ENCODE results near the gene POLR1E. TPM values are rescaled to one million over a fixed set of nuclear protein-coding genes. Genes with fewer than 3 reads are reported as not detected.
A peak's percentile ranks its signal among the peaks of the same experiment; 100 is the strongest.
"Not testable (repeated sequence)": the region's sequence is repeated elsewhere in the genome, so short reads cannot be mapped to it uniquely, and the experiment has no call there.

Gene POLR1E
- total and polyA plus RNA-seq, 5 experiments from 2014 or later = 13.3 to 38.2 (median 21.2) TPM

- ATAC-seq (peak; percentile 22 to 61), DNase-seq (peak in 1 of 10 donors; percentile 5)
- peaks cover 2 to 13% (median 5%) of the 10 kb centered on the region in 4 donors for H3K4me1 Mint-ChIP-seq
- peaks cover 0 to 39% (median 0%) of the 10 kb centered on the region in 3 donors for H3K36me3 Mint-ChIP-seq
- peak overlapping the region in 4 of 10 donors; percentile 33 to 68 (median 34) for H3K27ac Mint-ChIP-seq
- no peaks in the 10 kb centered on the region for H3K27me3 Mint-ChIP-seq
- H3K9me3 Mint-ChIP-seq = no peaks in the 10 kb centered on the region
- POLR2A ChIA-PET = interaction anchor here (1.0 kb wide), 1 partner anchor 22 kb away, joined by 3 read pairs; no protein-coding TSS in a partner anchor
- no peak overlapping the region for H3K4me3 Mint-ChIP-seq
Measured at GRCh38 chr9:37508834-37509206, 23.1 kb downstream of the POLR1E start.

DNA sequence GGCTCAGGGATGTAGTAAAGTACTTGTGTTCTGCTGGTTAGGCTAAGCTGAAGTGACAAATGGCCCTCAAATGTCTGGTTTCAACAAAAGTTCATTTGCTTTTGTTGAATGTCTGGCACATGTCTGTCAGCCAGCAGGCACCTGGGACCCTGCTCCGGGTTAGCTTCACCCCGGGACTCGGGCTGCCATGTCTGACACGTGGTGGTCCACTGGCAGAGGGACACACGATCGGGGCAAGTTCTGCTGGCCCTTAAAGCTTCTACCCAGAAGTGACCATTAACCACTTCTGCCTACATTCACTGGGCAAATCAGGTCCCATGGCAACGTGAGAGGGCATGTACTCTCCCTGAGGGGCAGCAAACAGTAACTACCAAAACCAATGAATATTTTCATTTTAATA, 23.8 kb downstream of the POLR1E start:
- no peaks in the 10 kb centered on the region for H3K9me3 Mint-ChIP-seq
- H3K27me3 Mint-ChIP-seq = no peaks in the 10 kb centered on the region
- no peak for DNase-seq
- H3K4me1 Mint-ChIP-seq = peaks cover 0 to 9% (median 3%) of the 10 kb centered on the region in 4 donors
- no peak for ATAC-seq
- H3K4me3 Mint-ChIP-seq = no peak overlapping the region
- H3K36me3 Mint-ChIP-seq = peaks cover 0 to 32% (median 0%) of the 10 kb centered on the region in 3 donors
- peak overlapping the region in 2 of 10 donors; percentile 34 to 74 for H3K27ac Mint-ChIP-seq
- POLR2A ChIA-PET = interaction anchor here (1.0 kb wide), 1 partner anchor 21 kb away, joined by 3 read pairs; no protein-coding TSS in a partner anchor

- POLR2A ChIA-PET, H3K27me3 Mint-ChIP-seq, H3K9me3 Mint-ChIP-seq, H3K4me3 Mint-ChIP-seq, ATAC-seq, DNase-seq, H3K27ac Mint-ChIP-seq: not testable (repeated sequence)
- Mint-ChIP-seq H3K36me3 (peaks cover 0 to 28% (median 0%) of the 10 kb centered on the region in 3 donors), H3K4me1 (peaks cover 0 to 10% (median 3%) of the 10 kb centered on the region in 4 donors)
Measured at GRCh38 chr9:37510053-37510452, 24.3 kb downstream of the POLR1E start.

DNA sequence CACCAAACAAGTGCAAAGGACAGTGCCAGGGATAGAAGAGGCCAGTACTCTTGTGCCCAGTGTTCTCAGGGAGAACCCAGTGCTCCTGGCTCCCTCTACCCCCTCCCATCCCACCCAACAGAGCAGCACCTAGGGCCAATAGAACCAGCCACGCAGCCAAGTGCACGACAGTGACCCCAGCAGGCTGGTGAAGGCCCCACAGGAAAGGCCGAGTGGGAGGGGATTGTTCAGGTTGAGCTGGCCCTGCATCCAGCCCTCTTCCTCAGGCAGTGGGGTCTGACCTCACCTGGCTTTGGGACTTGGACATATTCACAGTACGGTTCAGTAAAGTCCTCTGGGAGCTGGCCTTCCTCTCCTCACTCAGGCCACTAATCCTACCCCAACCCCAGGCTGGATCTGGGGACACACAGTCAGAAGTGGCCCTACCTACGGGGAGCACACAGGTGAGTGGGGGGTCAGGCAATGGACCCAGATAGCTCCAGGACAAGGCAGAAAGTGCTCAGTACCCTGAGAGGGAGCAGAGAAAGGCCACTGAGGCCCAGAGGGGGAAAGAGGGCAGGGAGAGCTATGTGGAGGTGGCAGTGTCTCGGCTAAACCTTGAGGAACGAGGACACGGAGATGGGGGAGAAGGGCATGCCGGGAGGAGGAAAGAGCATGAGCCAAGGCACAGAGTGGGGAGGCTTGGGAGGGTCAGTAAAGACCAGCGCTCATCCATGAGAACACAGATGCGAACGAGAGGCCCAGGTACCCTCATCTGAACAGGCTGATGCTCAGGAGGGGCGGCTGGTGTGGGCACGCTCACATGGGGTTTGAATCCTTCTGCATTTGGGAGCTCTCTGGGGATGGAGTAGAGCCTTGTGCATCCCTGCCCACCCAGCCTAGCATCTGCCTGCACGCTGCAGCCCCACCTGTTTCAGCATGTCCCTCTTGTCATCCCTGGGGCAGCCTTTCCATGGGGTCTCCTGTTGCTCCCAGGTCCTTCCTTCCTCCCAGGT, 25.6 kb downstream of the POLR1E start:
- ATAC-seq (no peak), DNase-seq (no peak)
- POLR2A ChIA-PET = no interaction called here
- Mint-ChIP-seq H3K4me3 (peak overlapping the region in 1 of 10 donors; percentile 26), H3K9me3 (no peaks in the 10 kb centered on the region), H3K4me1 (peaks cover 0 to 8% (median 3%) of the 10 kb centered on the region in 4 donors), H3K27ac (peak overlapping the region in 3 of 10 donors; percentile 20 to 40 (median 34)), H3K36me3 (peaks cover 0 to 21% (median 0%) of the 10 kb centered on the region in 3 donors), H3K27me3 (no peaks in the 10 kb centered on the region)

- POLR2A ChIA-PET = no interaction called here
- Mint-ChIP-seq H3K36me3 (peaks cover 0 to 10% (median 0%) of the 10 kb centered on the region in 3 donors), H3K4me1 (peaks cover 0 to 5% (median 2%) of the 10 kb centered on the region in 4 donors), H3K27ac (peak overlapping the region in 2 of 10 donors; percentile 29 to 58), H3K27me3 (no peaks in the 10 kb centered on the region), H3K9me3 (no peaks in the 10 kb centered on the region), H3K4me3 (peak overlapping the region in 1 of 10 donors; percentile 26)
- ATAC-seq (no peak), DNase-seq (peak in 3 of 10 donors; percentile 4 to 55 (median 5))
Measured at GRCh38 chr9:37512437-37512836, 26.7 kb downstream of the POLR1E start.

DNA sequence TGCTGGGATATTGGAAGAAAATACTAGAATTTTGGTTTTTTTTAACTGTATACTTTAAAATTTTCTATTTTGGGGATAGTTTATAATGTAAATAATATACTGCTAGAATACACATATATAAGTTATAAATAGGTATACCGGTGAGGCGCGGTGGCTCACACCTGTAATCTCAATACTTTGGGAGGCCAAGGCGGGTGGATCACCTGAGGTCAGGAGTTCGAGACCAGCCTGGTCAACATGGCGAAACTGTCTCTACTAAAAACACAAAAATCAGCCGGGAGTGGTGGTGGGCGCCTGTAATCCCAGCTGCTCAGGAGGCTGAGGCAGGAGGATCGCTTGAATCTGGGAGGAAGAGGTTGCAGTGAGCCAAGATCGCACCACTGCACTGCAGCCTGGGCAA, 28.7 kb downstream of the POLR1E start:
- H3K9me3 Mint-ChIP-seq, POLR2A ChIA-PET, ATAC-seq, H3K27me3 Mint-ChIP-seq, H3K36me3 Mint-ChIP-seq, DNase-seq, H3K27ac Mint-ChIP-seq, H3K4me1 Mint-ChIP-seq, H3K4me3 Mint-ChIP-seq: not testable (repeated sequence)

DNA sequence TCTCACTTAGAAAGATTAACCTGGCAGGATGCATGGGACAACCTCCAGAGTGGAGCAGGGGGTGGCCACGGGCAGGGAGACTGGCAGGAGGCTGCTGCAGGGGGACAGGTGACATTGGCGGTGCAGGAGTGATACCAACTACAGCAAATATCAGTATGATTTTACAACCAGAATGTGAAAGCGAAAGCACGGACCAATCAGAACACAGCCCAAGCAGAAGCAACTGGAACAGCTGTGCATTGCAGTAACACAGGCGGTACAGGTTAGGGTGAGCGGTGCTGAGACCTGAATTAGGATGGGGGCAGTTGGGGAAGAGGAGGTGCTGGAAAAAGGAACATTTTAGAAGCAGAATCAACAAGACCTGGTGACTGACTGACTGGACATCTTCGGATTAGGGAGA, 29.3 kb downstream of the POLR1E start:
- POLR2A ChIA-PET = no interaction called here
- no peak overlapping the region for H3K4me3 Mint-ChIP-seq

DNA sequence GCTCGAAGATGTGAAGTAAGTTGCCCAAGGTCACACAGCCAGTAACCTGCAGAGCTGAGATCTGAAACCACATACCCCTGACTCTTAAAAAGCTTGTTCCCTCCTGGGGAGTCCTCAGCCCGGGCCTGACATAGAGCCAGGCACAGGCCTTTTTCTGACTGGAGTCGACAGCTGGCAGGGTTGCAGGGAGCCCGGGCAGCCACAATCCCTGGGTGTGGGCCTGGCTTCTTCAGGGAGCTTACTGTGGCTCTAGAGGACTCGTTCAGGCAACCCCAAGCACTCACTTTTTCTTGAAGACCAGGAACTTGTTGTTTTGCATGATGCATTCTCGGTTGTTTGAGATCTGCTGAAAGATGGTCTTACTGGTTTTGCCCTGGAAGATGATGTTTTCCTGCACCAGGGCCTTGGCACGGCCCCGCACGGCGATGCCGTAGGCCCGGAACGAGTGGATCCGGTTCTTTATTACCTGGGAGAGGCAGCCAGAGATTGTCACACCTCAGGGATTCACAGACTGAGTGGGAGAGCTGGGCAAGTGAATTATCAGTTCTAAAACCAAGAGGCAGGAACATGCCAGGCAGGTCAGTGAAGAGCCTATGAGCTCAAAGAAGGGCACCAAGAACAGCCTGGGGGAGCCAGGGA, 30.0 kb downstream of the POLR1E start:
- POLR2A ChIA-PET = no interaction called here
- no peaks in the 10 kb centered on the region for H3K9me3 Mint-ChIP-seq
- H3K4me1 Mint-ChIP-seq = peaks cover 0 to 5% (median 1%) of the 10 kb centered on the region in 4 donors
- peak overlapping the region in 2 of 10 donors; percentile 36 to 40 for H3K27ac Mint-ChIP-seq
- DNase-seq = no peak
- H3K4me3 Mint-ChIP-seq = no peak overlapping the region
- peaks cover 0 to 1% (median 0%) of the 10 kb centered on the region in 5 donors for H3K27me3 Mint-ChIP-seq
- ATAC-seq = no peak
- peaks cover under 1 to 2% (median 2%) of the 10 kb centered on the region in 3 donors for H3K36me3 Mint-ChIP-seq

More for the DNA sequence above, 29.3 kb downstream of the POLR1E start:
- DNase-seq = no peak
- Mint-ChIP-seq H3K27ac (peak overlapping the region in 1 of 10 donors; percentile 36), H3K4me1 (peaks cover 0 to 5% (median 1%) of the 10 kb centered on the region in 4 donors), H3K27me3 (peaks cover 0 to 1% (median 0%) of the 10 kb centered on the region in 5 donors), H3K9me3 (no peaks in the 10 kb centered on the region), H3K36me3 (no peaks in the 10 kb centered on the region)
- ATAC-seq = no peak

- peaks cover 0 to 1% (median 0%) of the 10 kb centered on the region in 5 donors for H3K27me3 Mint-ChIP-seq
- POLR2A ChIA-PET = no interaction called here
Measured at GRCh38 chr9:37517923-37518322, 32.2 kb downstream of the POLR1E start.

GRCh38 chr9:37520641-37521040, 34.9 kb downstream of the POLR1E start:
- Mint-ChIP-seq H3K4me1 (no peaks in the 10 kb centered on the region), H3K27me3 (peaks cover 0 to 1% (median 0%) of the 10 kb centered on the region in 5 donors), H3K9me3 (no peaks in the 10 kb centered on the region), H3K36me3 (peaks cover 3 to 13% (median 9%) of the 10 kb centered on the region in 3 donors), H3K27ac (peak overlapping the region in 1 of 10 donors; percentile 49), H3K4me3 (no peak overlapping the region)
- ATAC-seq = no peak
- DNase-seq = no peak
- POLR2A ChIA-PET = no interaction called here

More at GRCh38 chr9:37517923-37518322, 32.2 kb downstream of the POLR1E start:
- Mint-ChIP-seq H3K27ac (no peak overlapping the region), H3K4me1 (peaks cover 0 to 2% (median 0%) of the 10 kb centered on the region in 4 donors), H3K9me3 (no peaks in the 10 kb centered on the region), H3K4me3 (no peak overlapping the region), H3K36me3 (peaks cover 3 to 9% (median 6%) of the 10 kb centered on the region in 3 donors)
- no peak for DNase-seq
- ATAC-seq = no peak

DNA sequence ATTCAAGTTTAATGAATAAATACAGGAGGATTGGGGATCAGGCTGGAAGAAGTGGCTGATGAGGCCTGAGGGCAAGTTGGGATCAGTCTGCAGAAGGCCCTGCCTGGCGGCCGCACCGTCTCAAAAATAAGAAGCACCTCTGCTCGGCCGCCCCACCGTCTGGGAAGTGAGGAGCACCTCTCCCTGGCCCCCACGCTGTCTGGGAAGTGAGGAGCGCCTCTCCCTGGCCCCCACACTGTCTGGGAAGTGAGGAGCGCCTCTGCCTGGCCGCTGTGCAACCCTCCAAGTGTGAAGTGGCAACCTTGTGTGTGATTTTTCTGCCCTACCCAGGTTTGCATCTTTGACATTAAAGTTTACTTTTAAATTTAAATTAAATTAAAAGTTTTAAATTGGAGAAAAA, 35.4 kb downstream of the POLR1E start:
- POLR2A ChIA-PET = no interaction called here
- Mint-ChIP-seq H3K36me3 (peaks cover 3 to 14% (median 9%) of the 10 kb centered on the region in 3 donors), H3K27ac (no peak overlapping the region)

GRCh38 chr9:37522971-37523370, 37.2 kb downstream of the POLR1E start:
- Mint-ChIP-seq H3K27ac (peak overlapping the region in 1 of 10 donors; percentile 3), H3K4me1 (no peaks in the 10 kb centered on the region), H3K9me3 (no peaks in the 10 kb centered on the region), H3K27me3 (peaks cover 0 to 1% (median 0%) of the 10 kb centered on the region in 5 donors), H3K36me3 (peaks cover 8 to 14% (median 9%) of the 10 kb centered on the region in 3 donors), H3K4me3 (no peak overlapping the region)
- POLR2A ChIA-PET = no interaction called here
- no peak for ATAC-seq
- DNase-seq = no peak

More for the DNA sequence above, 35.4 kb downstream of the POLR1E start:
- ATAC-seq (no peak), DNase-seq (no peak)
- Mint-ChIP-seq H3K9me3 (no peaks in the 10 kb centered on the region), H3K27me3 (peaks cover 0 to 1% (median 0%) of the 10 kb centered on the region in 5 donors), H3K4me1 (no peaks in the 10 kb centered on the region), H3K4me3 (no peak overlapping the region)
